NCI-H69 (cell line): Measurements from ENCODE around the gene SUZ12.
"Not testable (repeated sequence)": the region's sequence is repeated elsewhere in the genome, so short reads cannot be mapped to it uniquely, and the experiment has no call there.

ENCODE experiments used
- DNase-seq: peaks from one replicate; lab custom pipeline; 2025; lab: John Stamatoyannopoulos, UW

SUZ12 gene

DNA sequence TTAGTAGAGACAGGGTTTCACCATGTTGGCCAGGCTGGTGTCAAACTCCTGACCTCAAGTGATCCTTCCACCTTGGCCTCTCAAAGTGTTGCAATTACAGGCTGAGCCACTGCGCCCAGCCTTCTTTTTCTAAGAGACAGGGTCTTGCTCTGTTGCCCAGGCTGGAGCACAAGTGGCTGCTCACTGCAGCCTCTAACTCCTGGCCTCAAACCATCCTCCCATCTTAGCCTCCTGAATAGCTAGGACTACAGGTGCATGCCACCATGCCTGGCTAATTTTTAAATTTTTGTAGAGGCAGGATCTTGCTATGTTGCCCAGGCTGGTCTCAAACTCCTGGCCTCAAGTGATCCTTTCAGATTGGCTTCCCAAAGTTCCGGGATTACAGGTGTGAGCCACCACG is 15.1 kb downstream of the SUZ12 start:
- DNase-seq: not testable (repeated sequence)

- DNase-seq: not testable (repeated sequence)
Measured at GRCh38 chr17:31964131-31964530, 27.3 kb downstream of the SUZ12 start.

- no peak for DNase-seq
Measured at GRCh38 chr17:31967648-31968047, 30.8 kb downstream of the SUZ12 start.

DNA sequence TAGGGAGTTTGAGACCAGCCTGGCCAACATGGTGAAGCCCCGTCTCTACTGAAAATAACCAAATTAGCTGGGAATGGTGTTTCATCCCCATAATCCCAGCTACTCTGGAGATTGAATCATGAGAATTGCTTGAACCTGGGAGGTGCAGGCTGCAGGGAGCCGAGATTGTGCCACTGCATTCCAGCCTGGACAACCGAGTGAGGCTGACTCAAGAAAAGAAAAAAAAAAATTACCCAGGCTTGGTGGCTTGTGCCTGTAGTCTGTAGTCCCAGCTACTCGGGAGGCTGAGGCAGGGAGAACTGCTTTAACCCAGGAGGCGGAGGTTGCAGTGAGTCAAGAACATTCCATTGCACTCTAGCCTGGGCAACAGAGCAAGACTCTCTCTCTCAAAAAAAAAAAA is 33.6 kb downstream of the SUZ12 start:
- DNase-seq: not testable (repeated sequence)

DNA sequence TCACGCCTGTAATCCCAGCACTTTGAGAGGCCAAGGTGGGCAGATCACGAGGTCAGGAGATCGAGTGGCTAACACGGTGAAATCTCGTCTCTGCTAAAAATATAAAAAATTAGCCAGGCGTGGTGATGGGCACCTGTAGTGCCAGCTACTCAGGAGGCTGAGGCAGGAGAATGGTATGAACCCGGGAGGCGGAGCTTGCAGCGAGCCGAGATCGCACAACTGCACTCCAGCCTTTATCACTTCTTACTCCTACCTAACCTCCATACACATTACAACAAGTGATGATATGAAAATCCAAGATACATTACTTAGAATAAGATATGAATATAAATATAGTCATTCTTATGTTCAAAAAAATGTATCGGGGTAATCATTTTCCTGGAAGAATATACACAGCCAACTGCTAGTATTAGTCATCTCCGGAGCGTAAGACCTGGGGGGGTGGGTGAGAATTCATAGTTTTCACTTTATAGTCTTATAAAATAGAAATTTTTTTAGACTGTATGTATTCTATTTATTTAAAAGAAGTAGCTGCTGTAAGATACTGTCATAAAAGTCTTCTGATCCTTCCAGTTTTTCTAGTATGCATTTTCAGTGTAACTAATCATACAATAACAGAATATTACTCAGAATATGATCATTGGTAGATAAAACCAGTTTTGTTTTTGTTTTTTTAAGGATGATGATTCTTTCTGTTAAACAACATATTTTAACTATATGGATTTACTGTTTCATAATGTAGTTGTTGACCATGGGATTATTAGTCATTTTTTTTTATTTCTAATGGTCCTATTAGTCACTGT is 37.7 kb downstream of the SUZ12 start:
- not testable (repeated sequence) for DNase-seq

DNA sequence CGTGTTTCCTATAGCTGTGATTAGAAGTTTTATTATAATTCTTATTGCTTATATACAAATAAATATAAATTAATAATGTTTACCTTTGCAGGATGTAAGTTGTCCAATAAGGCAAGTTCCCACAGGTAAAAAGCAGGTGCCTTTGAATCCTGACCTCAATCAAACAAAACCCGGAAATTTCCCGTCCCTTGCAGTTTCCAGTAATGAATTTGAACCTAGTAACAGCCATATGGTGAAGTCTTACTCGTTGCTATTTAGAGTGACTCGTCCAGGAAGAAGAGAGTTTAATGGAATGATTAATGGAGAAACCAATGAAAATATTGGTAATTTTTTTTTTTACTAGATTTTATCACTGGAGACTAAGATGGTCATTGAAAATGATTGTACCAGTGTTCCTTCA is 38.6 kb downstream of the SUZ12 start:
- DNase-seq: not testable (repeated sequence)

DNA sequence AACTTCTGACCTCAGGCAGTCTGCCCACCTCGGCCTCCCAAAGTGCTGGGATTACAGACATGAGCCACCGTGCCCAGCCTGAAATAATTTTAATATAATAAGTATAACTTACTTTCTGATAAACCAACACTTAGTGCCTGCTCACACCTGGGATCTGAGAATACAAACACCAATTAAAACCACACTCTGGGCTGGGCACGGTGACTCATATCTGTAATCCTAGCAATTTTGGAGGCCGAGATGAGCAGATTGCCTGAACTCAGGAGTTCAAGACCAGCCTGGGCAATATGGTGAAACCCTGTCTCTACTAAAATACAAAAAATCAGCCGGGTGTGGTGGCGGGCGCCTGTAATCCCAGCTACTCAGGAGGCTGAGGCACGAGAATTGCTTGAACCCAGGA is 55.0 kb downstream of the SUZ12 start:
- not testable (repeated sequence) for DNase-seq

GRCh38 chr17:31997005-31997404 is 60.2 kb downstream of the SUZ12 start:
- DNase-seq: no peak

DNA sequence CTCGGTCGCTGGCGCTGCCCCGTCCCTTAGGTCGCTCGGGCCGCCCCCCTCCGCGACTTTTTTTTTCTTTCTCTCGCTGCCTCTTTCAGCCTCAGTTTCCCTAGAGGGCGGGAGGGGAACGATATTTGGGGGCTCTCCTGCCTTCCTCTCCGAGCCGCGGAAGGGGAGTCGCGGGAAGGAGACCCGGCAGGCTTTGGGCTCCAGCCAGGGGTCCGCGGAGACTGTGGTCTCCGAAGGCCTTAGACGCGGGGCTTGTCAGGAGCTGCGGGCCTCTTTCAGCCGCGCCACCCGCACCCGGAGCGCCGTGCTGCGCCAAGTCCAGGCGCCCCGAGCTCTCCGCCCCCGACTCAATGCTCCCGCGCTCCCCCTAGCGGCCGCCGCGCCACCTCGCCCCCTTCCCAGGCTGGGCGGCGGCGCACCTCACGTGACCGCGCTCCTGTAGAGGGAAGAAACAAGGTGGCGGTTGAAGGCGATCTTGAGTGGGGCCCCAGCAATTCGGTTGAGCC is 70.2 kb downstream of the SUZ12 start, which contains the start of gene LRRC37B:
Gene LRRC37B (plus strand): TSS at position 427 of the 506 bp plus-strand sequence. CDS start 14,010 bp downstream, outside the sequence.
- peak; percentile 91 for DNase-seq

DNA sequence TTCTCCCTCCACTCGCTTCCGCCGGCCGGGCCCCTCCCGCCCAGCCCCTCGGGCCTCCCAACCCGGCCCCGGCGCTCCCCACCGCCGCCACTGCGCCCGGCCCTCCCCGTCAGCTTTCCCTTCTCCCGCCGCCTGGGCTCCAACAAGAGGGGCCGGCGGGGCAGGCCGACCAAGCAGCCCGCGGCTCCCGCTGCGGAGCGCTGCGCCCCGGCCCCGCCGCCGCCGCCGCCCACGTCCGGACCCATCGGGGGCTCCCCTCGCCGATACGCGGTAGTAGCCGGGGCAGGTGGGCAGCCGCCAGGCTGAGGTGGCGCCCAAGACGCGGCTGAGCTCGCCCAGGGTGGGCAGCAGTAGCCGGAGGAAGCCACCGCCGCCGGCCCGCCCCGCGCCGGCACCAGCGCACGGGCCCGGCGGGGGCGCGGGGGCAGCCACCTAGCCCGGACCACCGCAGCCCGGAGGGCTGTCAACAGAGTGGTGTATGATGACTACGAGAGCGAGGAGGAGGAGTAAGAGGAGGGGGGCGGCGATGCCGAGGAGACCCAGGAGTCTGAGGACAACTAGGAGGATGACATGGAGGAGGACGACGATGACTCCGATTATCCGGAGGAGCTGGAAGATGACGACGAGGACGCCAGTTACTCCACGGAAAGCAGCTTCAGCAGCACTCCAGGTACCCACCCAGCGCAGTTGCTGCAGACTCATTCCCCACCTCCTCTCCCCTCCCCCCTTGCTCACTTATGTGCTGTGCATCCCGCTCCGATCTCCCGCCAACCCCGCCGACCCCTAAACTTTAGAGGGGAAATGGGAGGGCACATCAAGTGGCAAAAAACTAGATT is 70.9 kb downstream of the SUZ12 start:
- peak; percentile 77 for DNase-seq

- DNase-seq: no peak
Measured at GRCh38 chr17:32009262-32009542, 72.4 kb downstream of the SUZ12 start.

GRCh38 chr17:32010114-32010513 is 73.3 kb downstream of the SUZ12 start:
- no peak for DNase-seq

DNA sequence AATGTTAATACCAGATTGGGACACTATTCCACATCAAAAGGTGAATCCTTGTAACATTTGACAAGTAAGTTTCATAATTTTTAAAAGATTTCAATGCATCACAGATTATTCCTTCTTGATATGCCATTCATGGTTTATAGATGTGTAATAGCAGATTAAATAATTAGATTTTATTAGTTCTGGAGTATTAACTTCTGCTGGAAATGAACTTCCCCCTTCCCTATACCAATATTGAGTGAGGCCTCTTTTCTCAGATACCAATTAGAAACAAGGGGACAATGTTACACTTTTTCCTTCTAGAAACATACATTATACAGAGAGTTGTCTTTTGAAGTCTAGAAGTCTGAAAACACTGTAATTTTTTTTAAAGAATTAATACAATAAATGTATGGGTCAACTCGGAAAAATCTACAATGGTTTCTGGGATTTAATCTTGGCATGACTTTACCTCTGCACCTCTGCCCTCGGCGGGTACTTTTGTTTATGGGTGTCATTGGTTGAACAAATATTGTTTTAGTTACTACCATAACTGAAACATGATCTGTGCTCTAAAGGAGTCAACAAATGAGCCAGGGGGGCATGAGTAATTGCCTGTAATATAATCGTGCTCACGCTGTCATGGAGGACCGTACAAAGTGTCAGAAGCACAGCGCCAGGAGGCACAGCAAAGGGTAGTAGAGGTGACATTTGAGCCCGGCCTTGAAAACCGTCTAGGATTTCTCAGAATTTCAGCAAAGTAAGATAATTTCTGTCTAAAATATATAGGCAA is 78.6 kb downstream of the SUZ12 start:
- peak; percentile 97 for DNase-seq

- no peak for DNase-seq
Measured at GRCh38 chr17:32016231-32016630, 79.4 kb downstream of the SUZ12 start.

DNA sequence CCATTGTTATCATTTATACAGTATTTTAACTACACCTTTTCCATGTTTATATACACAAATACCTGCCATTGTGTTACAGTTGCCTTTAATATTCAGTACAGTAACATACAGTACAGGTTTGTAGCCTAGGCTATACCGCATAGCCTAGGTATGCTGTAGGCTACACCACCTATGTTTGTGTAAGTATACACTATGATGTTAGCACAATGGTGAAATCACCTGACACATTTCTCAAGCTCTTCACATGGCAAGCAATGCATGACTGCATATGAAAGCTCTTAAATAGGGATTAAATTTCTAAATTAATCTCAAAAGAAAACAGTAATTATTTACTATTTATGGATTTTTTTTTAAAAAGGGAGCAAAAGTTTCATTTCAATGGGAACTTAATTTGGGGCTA is 82.4 kb downstream of the SUZ12 start:
- peak; percentile 52 for DNase-seq

DNA sequence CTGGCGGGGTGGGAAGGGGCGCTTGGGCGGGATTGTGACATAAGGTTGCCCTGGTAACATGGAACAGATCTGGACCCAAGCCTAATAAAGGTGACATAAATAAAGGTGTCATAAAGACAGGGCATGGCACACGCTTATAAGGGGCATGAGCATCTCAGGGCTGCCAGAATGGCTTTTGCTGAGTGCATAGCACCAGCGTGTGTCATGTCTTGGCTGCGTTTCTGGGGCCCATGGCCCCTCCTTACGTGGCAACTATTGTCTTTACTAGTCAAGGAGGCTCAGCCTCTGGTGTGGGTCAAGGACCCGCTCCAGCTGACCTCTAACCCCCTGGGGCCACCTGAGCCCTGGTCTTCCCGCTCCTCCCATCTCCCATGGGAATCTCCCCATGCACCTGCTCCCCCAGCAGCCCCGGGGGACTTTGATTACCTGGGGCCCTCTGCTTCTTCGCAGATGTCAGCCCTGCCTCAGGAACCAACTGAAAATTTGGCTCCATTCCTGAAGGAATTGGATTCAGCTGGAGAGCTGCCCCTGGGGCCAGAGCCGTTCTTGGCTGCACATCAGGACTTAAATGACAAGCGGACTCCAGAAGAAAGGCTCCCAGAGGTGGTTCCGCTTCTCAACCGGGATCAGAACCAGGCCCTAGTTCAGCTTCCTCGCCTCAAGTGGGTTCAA is 84.3 kb downstream of the SUZ12 start:
- peak; percentile 55 for DNase-seq

GRCh38 chr17:32021615-32021955 is 84.8 kb downstream of the SUZ12 start:
- no peak for DNase-seq

DNA sequence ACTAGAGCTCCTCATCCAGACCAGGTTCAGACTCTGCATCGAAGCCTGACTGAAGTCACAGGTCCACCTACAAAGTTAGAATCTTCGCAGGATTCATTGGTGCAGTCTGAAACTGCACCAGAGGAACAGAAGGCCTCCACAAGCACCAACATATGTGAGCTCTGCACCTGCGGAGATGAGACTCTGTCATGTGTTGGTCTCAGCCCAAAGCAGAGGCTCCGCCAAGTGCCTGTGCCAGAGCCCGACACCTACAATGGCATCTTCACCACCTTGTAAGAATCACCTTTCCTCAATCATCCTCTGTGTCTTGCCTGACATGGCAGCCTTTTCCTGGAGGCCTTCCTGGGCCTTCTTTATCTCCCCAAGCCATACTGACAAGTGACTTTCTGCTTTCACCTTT is 85.7 kb downstream of the SUZ12 start:
- DNase-seq: not testable (repeated sequence)

DNA sequence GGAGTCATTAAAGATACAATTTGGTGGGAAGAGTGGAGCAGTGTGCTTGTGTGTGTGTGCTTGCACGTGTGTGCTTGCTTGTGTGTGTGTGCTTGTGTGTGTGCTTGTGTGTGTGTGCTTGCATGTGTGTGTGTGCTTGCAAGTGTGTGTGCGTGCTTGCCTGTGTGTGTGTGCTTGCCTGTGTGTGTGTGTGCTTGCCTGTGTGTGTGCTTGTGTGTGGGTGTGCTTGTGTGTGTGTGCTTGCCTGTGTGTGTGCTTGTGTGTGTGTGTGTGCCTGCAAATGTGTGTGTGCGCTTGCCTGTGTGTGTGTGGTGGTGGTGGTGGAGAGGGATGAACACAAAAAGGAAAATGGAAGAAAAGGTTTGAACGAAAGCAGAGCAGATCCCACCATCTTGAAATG is 90.5 kb downstream of the SUZ12 start:
- DNase-seq: not testable (repeated sequence)

DNA sequence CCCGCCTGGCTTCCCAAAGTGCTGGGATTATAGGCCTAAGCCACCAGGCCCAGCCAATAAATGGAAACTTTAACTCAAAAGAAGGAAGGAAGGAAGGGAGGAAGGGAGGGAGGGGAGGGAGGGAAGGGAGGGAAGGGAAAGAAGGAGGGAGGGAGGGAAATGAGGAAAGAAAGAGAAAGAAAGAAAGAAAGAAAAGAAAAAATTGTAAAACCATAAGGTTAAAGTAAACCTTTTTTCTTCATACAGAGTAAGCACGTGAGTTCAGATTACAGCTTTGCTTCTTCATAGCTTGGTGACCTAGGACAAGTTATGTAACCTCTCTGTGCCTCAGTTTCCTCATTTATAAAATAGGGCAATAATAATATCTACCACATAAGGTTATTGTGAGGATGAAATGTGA is 96.4 kb downstream of the SUZ12 start:
- DNase-seq: no peak

GRCh38 chr17:32033812-32034211 is 97.0 kb downstream of the SUZ12 start:
- not testable (repeated sequence) for DNase-seq

- DNase-seq: not testable (repeated sequence)
Measured at GRCh38 chr17:32040246-32040645, 103.4 kb downstream of the SUZ12 start.
